ENCODE data around the gene ATG2A.

DNA sequence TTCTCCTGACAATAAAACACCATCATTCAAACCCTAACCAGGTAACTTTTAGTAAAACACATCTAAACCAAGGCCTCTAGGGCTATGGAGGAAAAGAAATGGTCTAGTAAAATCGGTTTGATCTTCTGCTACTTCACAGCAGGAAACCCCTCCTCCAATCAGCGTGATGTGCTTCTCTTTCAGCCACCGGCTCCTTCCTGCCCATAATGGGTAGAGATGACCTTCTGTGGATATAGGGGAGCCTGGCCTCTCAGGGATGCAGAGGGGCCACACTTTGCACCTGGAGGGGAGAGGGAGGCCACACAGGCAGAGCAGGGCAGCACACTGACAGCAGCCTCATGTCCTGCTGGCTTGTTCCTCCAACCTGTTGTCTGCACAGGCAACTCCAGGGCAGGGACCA is 45.5 kb downstream of the ATG2A start:
- no peak for TF ChIP-seq EZH2 (IDR thresholded peaks at IDR 0.05; ENCODE audit: low read depth, low read length, severe bottlenecking)
- TF ChIP-seq, protein P1, sequence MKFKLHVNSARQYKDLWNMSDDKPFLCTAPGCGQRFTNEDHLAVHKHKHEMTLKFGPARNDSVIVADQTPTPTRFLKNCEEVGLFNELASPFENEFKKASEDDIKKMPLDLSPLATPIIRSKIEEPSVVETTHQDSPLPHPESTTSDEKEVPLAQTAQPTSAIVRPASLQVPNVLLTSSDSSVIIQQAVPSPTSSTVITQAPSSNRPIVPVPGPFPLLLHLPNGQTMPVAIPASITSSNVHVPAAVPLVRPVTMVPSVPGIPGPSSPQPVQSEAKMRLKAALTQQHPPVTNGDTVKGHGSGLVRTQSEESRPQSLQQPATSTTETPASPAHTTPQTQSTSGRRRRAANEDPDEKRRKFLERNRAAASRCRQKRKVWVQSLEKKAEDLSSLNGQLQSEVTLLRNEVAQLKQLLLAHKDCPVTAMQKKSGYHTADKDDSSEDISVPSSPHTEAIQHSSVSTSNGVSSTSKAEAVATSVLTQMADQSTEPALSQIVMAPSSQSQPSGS (IDR thresholded peaks at IDR 0.05; ENCODE audit: low read length): no peak
- TF ChIP-seq RNF2 (IDR thresholded peaks at IDR 0.05; ENCODE audit: borderline replicate concordance, low read depth, low read length, missing control alignments, poor library complexity, severe bottlenecking): no peak
- TF ChIP-seq, protein P2, sequence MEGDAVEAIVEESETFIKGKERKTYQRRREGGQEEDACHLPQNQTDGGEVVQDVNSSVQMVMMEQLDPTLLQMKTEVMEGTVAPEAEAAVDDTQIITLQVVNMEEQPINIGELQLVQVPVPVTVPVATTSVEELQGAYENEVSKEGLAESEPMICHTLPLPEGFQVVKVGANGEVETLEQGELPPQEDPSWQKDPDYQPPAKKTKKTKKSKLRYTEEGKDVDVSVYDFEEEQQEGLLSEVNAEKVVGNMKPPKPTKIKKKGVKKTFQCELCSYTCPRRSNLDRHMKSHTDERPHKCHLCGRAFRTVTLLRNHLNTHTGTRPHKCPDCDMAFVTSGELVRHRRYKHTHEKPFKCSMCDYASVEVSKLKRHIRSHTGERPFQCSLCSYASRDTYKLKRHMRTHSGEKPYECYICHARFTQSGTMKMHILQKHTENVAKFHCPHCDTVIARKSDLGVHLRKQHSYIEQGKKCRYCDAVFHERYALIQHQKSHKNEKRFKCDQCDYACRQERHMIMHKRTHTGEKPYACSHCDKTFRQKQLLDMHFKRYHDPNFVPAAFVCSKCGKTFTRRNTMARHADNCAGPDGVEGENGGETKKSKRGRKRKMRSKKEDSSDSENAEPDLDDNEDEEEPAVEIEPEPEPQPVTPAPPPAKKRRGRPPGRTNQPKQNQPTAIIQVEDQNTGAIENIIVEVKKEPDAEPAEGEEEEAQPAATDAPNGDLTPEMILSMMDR (IDR thresholded peaks at IDR 0.05; ENCODE audit: control extremely low read depth in 1 of 3, insufficient read depth in 1 of 3, low read depth in 1 of 3, low read length in 3 of 3): no peak
- TF ChIP-seq, protein P3, sequence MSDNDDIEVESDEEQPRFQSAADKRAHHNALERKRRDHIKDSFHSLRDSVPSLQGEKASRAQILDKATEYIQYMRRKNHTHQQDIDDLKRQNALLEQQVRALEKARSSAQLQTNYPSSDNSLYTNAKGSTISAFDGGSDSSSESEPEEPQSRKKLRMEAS (IDR thresholded peaks at IDR 0.05): no peak
